ENCODE results near the gene PLAGL1. TPM values are rescaled to one million over a fixed set of nuclear protein-coding genes. Genes with fewer than 3 reads are reported as not detected.

The PLAGL1 gene
- total and polyA plus RNA-seq, 4 donors = 1.3 to 6.3 (median 2.0) TPM

DNA sequence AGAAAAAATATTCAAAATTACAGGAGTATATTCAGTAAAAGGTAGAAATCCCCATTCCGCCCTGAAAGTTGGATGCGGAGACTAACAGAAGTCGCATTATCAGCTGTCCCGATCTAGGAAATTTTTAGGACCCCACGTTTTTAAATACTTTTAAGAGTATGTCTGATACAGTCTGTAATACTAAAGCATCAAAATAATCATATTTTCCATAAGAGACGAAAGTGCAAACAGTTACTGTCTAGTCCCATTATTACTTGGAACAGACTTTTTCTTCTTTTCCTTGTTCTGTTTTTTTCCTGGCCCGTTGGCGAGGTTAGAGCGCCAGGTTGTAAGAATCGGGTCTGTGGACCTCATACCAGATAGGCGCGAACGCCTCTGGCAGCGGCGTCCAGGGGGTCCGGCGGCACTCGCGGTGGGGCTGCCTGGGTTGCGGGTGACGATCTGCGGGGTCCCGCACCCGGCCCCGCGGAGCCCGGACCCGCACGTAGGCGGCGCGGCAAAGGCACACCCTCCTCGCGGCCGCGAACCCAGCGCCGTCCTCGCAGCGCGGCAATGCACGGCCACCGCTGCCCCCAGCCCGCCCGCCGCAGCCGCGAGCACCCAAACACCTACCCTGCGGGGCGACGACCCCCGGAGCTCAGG, 460 bp downstream of the PLAGL1 start (continued):
- TF ChIP-seq, protein P1, sequence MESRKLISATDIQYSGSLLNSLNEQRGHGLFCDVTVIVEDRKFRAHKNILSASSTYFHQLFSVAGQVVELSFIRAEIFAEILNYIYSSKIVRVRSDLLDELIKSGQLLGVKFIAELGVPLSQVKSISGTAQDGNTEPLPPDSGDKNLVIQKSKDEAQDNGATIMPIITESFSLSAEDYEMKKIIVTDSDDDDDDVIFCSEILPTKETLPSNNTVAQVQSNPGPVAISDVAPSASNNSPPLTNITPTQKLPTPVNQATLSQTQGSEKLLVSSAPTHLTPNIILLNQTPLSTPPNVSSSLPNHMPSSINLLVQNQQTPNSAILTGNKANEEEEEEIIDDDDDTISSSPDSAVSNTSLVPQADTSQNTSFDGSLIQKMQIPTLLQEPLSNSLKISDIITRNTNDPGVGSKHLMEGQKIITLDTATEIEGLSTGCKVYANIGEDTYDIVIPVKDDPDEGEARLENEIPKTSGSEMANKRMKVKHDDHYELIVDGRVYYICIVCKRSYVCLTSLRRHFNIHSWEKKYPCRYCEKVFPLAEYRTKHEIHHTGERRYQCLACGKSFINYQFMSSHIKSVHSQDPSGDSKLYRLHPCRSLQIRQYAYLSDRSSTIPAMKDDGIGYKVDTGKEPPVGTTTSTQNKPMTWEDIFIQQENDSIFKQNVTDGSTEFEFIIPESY (IDR thresholded peaks at IDR 0.05) = no peak

DNA sequence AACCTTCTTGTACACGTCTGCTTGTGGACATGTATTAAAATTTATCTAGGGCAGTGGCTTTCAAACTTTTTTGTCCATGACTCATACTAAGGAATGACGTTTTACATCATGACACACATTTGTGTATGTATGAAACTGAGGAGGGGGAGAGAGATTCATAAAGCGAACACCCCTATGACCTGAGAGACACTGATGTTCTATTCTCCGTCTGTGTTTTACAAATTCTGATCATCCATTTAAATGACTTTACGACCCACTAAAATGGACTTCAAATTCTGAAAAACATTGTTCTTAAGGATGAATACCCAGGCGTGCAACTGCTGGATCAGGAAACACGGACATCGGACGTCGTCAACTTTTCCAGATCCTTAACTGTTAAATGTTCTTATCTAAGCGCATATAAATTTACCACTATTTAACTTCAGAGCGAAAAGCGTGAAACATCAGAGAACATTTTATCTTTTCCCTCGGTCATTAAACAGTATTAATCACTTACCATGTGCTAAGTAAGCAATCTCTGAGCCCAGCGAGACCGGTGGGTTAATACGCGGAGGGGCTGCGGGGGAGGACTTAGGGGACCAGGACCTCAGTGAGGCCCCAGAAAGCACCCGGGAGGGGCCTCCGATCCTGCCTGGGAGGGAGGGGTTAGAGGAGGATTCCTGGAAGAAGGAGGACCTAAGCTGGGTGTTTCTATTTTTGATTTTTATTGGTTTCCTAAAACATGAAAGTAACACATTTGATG, 1.2 kb downstream of the PLAGL1 start:
- no peak for DNase-seq (ENCODE audit: low spot score)
- Histone ChIP-seq H3K36me3 (ENCODE audit: control insufficient read depth in 4 of 4, insufficient read depth in 3 of 4, low read depth in 1 of 4, low read length in 3 of 4) (no peaks in the 10 kb centered on the region), H3K9ac (ENCODE audit: low read depth in 1 of 2, low read length in 2 of 2) (peak overlapping the region in 1 of 2 donors; percentile 27), H3K4me1 (ENCODE audit: control insufficient read depth in 4 of 4, insufficient read depth in 4 of 4, low read length in 3 of 4) (peaks cover 0 to 3% (median 0%) of the 10 kb centered on the region in 4 donors), H3K9me3 (ENCODE audit: control insufficient read depth in 4 of 4, low read length in 3 of 4) (peaks cover 0 to 5% (median under 1%) of the 10 kb centered on the region in 4 donors), H3K27me3 (ENCODE audit: control insufficient read depth in 4 of 4, insufficient read depth in 4 of 4, low read length in 3 of 4) (no peaks in the 10 kb centered on the region), H3K27ac (ENCODE audit: low read depth in 1 of 2, low read length in 2 of 2) (no peak overlapping the region), H3K4me3 (ENCODE audit: low read depth in 1 of 3, low read length in 3 of 3) (peak overlapping the region in 1 of 3 donors; percentile 56)
- TF ChIP-seq, protein P2, sequence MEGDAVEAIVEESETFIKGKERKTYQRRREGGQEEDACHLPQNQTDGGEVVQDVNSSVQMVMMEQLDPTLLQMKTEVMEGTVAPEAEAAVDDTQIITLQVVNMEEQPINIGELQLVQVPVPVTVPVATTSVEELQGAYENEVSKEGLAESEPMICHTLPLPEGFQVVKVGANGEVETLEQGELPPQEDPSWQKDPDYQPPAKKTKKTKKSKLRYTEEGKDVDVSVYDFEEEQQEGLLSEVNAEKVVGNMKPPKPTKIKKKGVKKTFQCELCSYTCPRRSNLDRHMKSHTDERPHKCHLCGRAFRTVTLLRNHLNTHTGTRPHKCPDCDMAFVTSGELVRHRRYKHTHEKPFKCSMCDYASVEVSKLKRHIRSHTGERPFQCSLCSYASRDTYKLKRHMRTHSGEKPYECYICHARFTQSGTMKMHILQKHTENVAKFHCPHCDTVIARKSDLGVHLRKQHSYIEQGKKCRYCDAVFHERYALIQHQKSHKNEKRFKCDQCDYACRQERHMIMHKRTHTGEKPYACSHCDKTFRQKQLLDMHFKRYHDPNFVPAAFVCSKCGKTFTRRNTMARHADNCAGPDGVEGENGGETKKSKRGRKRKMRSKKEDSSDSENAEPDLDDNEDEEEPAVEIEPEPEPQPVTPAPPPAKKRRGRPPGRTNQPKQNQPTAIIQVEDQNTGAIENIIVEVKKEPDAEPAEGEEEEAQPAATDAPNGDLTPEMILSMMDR (IDR thresholded peaks at IDR 0.05; ENCODE audit: low read depth, low read length, missing input control) = no peak
- TF ChIP-seq FOXA1 (IDR thresholded peaks at IDR 0.05) (no peak), EGR1 (IDR thresholded peaks at IDR 0.05; ENCODE audit: low read depth in 2 of 2) (no peak), RXRA (IDR thresholded peaks at IDR 0.05) (no peak), GABPA (IDR thresholded peaks at IDR 0.05 in 1 of 2, conservative IDR thresholded peaks at IDR 0.05 in 1 of 2) (no peak), HNF4G (IDR thresholded peaks at IDR 0.05) (no peak), FOXA2 (IDR thresholded peaks at IDR 0.05) (no peak), RAD21 (IDR thresholded peaks at IDR 0.05) (no peak), JUND (IDR thresholded peaks at IDR 0.05) (no peak), YY1 (IDR thresholded peaks at IDR 0.05) (no peak), NR2F2 (IDR thresholded peaks at IDR 0.05) (no peak), TAF1 (conservative IDR thresholded peaks at IDR 0.05) (no peak), HNF4A (conservative IDR thresholded peaks at IDR 0.05) (no peak)
- TF ChIP-seq, protein P3, sequence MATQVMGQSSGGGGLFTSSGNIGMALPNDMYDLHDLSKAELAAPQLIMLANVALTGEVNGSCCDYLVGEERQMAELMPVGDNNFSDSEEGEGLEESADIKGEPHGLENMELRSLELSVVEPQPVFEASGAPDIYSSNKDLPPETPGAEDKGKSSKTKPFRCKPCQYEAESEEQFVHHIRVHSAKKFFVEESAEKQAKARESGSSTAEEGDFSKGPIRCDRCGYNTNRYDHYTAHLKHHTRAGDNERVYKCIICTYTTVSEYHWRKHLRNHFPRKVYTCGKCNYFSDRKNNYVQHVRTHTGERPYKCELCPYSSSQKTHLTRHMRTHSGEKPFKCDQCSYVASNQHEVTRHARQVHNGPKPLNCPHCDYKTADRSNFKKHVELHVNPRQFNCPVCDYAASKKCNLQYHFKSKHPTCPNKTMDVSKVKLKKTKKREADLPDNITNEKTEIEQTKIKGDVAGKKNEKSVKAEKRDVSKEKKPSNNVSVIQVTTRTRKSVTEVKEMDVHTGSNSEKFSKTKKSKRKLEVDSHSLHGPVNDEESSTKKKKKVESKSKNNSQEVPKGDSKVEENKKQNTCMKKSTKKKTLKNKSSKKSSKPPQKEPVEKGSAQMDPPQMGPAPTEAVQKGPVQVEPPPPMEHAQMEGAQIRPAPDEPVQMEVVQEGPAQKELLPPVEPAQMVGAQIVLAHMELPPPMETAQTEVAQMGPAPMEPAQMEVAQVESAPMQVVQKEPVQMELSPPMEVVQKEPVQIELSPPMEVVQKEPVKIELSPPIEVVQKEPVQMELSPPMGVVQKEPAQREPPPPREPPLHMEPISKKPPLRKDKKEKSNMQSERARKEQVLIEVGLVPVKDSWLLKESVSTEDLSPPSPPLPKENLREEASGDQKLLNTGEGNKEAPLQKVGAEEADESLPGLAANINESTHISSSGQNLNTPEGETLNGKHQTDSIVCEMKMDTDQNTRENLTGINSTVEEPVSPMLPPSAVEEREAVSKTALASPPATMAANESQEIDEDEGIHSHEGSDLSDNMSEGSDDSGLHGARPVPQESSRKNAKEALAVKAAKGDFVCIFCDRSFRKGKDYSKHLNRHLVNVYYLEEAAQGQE (IDR thresholded peaks at IDR 0.05) = no peak
- TF ChIP-seq, protein P1 (IDR thresholded peaks at IDR 0.05) = no peak
- TF ChIP-seq, protein P4, sequence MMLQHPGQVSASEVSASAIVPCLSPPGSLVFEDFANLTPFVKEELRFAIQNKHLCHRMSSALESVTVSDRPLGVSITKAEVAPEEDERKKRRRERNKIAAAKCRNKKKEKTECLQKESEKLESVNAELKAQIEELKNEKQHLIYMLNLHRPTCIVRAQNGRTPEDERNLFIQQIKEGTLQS (IDR thresholded peaks at IDR 0.05) = no peak
- TF ChIP-seq, protein P5, sequence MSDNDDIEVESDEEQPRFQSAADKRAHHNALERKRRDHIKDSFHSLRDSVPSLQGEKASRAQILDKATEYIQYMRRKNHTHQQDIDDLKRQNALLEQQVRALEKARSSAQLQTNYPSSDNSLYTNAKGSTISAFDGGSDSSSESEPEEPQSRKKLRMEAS (IDR thresholded peaks at IDR 0.05) = no peak
- WGBS = 55% methylated on average over 21 of the region's 21 CpGs
